Activated naive CD4-positive, alpha-beta T cell treated with anti-CD3 and anti-CD28 coated beads, Interleukin-2, amount 50 U/mL, for 72 hours (primary cell): ENCODE measurements around the gene MED9. TPM values are rescaled to one million over a fixed set of nuclear protein-coding genes. Genes with fewer than 3 reads are reported as not detected.
"Not testable (repeated sequence)": the region's sequence is repeated elsewhere in the genome, so short reads cannot be mapped to it uniquely, and the experiment has no call there.

ENCODE experiments used
- ATAC-seq, 2 donors: fragments of 150-1000 bp; cut with Tn5 transposase; 2 replicates each; pipeline ENCODE4 v1.10.0; 2021; ENCODE audit warnings: mild to moderate bottlenecking in 2 of 2, moderate library complexity in 2 of 2
- DNase-seq, 2 donors: peaks; one replicate each; pipeline ENCODE4 v3.0.0; 2021 to 2022; ENCODE audit warnings: low spot score in 2 of 2
- H3K27ac Mint-ChIP-seq, 2 donors: one replicate each; pipeline ENCODE4 v1.8.0; 2022; ENCODE audit warnings: mild to moderate bottlenecking in 2 of 2, mixed read lengths in 2 of 2
- H3K36me3 Mint-ChIP-seq, 2 donors: one replicate each; pipeline ENCODE4 v1.8.0; 2022; ENCODE audit warnings: mixed read lengths in 2 of 2
- H3K9me3 Mint-ChIP-seq, 2 donors: one replicate each; pipeline ENCODE4 v1.8.0; 2022; ENCODE audit warnings: mixed read lengths in 2 of 2
- total RNA-seq, 2 donors: library from RNA; stranded (reverse); gene quantifications; one replicate each; pipeline ENCODE4 v1.2.3, GENCODE V29; 2022

MED9 gene
- 10 to 100 TPM; 13.1 to 14.0 TPM for total RNA-seq

GRCh38 chr17:17476865-17477467, at the start of gene MED9:
TSS of gene MED9 (plus strand) at chr17:17477000. CDS start at chr17:17477042, 42 bp downstream.
- H3K36me3 Mint-ChIP-seq: no peaks in the 10 kb centered on the region
- ATAC-seq (peak; percentile 93 to 99), DNase-seq (peak; percentile 94 to 97)
- H3K9me3 Mint-ChIP-seq: no peaks in the 10 kb centered on the region
- H3K27ac Mint-ChIP-seq: peak within 1 kb of the TSS; percentile 95

GRCh38 chr17:17429222-17429621, 47.6 kb upstream of the MED9 start:
- H3K27ac Mint-ChIP-seq: no peak overlapping the region
- DNase-seq: no peak
- no peaks in the 10 kb centered on the region for H3K9me3 Mint-ChIP-seq
- ATAC-seq: no peak
- no peaks in the 10 kb centered on the region for H3K36me3 Mint-ChIP-seq

- DNase-seq, ATAC-seq, H3K36me3 Mint-ChIP-seq, H3K27ac Mint-ChIP-seq, H3K9me3 Mint-ChIP-seq: not testable (repeated sequence)
Measured at GRCh38 chr17:17430924-17431323, 45.9 kb upstream of the MED9 start.

GRCh38 chr17:17431605-17432004, 45.2 kb upstream of the MED9 start:
- H3K9me3 Mint-ChIP-seq: no peaks in the 10 kb centered on the region
- H3K27ac Mint-ChIP-seq: no peak overlapping the region
- DNase-seq: no peak
- ATAC-seq: no peak
- H3K36me3 Mint-ChIP-seq: no peaks in the 10 kb centered on the region

- H3K27ac Mint-ChIP-seq: no peak overlapping the region
- ATAC-seq (no peak), DNase-seq (no peak)
- H3K36me3 Mint-ChIP-seq: no peaks in the 10 kb centered on the region
- no peaks in the 10 kb centered on the region for H3K9me3 Mint-ChIP-seq
Measured at GRCh38 chr17:17433000-17433703, 43.6 kb upstream of the MED9 start.

- no peak overlapping the region for H3K27ac Mint-ChIP-seq
- no peak for ATAC-seq
- no peaks in the 10 kb centered on the region for H3K9me3 Mint-ChIP-seq
- no peaks in the 10 kb centered on the region for H3K36me3 Mint-ChIP-seq
- no peak for DNase-seq
Measured at GRCh38 chr17:17434477-17434876, 42.3 kb upstream of the MED9 start.

- DNase-seq (no peak), ATAC-seq (no peak)
- no peaks in the 10 kb centered on the region for H3K9me3 Mint-ChIP-seq
- no peak overlapping the region for H3K27ac Mint-ChIP-seq
- H3K36me3 Mint-ChIP-seq: no peaks in the 10 kb centered on the region
Measured at GRCh38 chr17:17435323-17435722, 41.5 kb upstream of the MED9 start.

GRCh38 chr17:17437461-17437860, 39.3 kb upstream of the MED9 start:
- no peak for ATAC-seq
- no peak for DNase-seq
- no peaks in the 10 kb centered on the region for H3K36me3 Mint-ChIP-seq
- no peak overlapping the region for H3K27ac Mint-ChIP-seq
- no peaks in the 10 kb centered on the region for H3K9me3 Mint-ChIP-seq

GRCh38 chr17:17437893-17438292, 38.9 kb upstream of the MED9 start:
- Mint-ChIP-seq H3K9me3 (no peaks in the 10 kb centered on the region), H3K36me3 (no peaks in the 10 kb centered on the region), H3K27ac (no peak overlapping the region)
- no peak for DNase-seq
- ATAC-seq: no peak

- Mint-ChIP-seq H3K27ac (no peak overlapping the region), H3K9me3 (no peaks in the 10 kb centered on the region), H3K36me3 (no peaks in the 10 kb centered on the region)
- peak in 1 of 2 donors; percentile 80 for DNase-seq
- peak; percentile 60 to 74 for ATAC-seq
Measured at GRCh38 chr17:17440010-17440843, 36.6 kb upstream of the MED9 start.

GRCh38 chr17:17440938-17441675, 35.7 kb upstream of the MED9 start:
- ATAC-seq (no peak), DNase-seq (no peak)
- no peaks in the 10 kb centered on the region for H3K9me3 Mint-ChIP-seq
- H3K27ac Mint-ChIP-seq: no peak overlapping the region
- H3K36me3 Mint-ChIP-seq: no peaks in the 10 kb centered on the region

- Mint-ChIP-seq H3K27ac (no peak overlapping the region), H3K36me3 (no peaks in the 10 kb centered on the region), H3K9me3 (peaks cover 0 to 5% of the 10 kb centered on the region in 2 donors)
- DNase-seq: no peak
- ATAC-seq: no peak
Measured at GRCh38 chr17:17443173-17443572, 33.6 kb upstream of the MED9 start.

- H3K36me3 Mint-ChIP-seq: no peaks in the 10 kb centered on the region
- peaks cover 0 to 5% of the 10 kb centered on the region in 2 donors for H3K9me3 Mint-ChIP-seq
- ATAC-seq (no peak), DNase-seq (no peak)
- no peak overlapping the region for H3K27ac Mint-ChIP-seq
Measured at GRCh38 chr17:17445296-17445924, 31.4 kb upstream of the MED9 start.

GRCh38 chr17:17445925-17446665, 30.7 kb upstream of the MED9 start:
- Mint-ChIP-seq H3K36me3 (no peaks in the 10 kb centered on the region), H3K27ac (no peak overlapping the region), H3K9me3 (peaks cover 0 to 5% of the 10 kb centered on the region in 2 donors)
- no peak for ATAC-seq
- DNase-seq: no peak

- Mint-ChIP-seq H3K9me3 (peaks cover 0 to 5% of the 10 kb centered on the region in 2 donors), H3K27ac (peak overlapping the region in 1 of 2 donors; percentile 19), H3K36me3 (no peaks in the 10 kb centered on the region)
- no peak for DNase-seq
- no peak for ATAC-seq
Measured at GRCh38 chr17:17446666-17447155, 30.1 kb upstream of the MED9 start.

- DNase-seq (no peak), ATAC-seq (no peak)
- Mint-ChIP-seq H3K9me3 (peaks cover 0 to 5% of the 10 kb centered on the region in 2 donors), H3K27ac (no peak overlapping the region), H3K36me3 (no peaks in the 10 kb centered on the region)
Measured at GRCh38 chr17:17447264-17447663, 29.5 kb upstream of the MED9 start.
